Stimulated activated naive CD8-positive, alpha-beta T cell treated with anti-CD3 and anti-CD28 coated beads, Interleukin-15, Interleukin-2, amounts not matched to agents 100 U/mL and 50 U/mL, for 24 hours (primary cell): Measurements from ENCODE around the gene CCDC172.

Source experiments
- ATAC-seq: fragments of 150-1000 bp; cut with Tn5 transposase; one replicate; pipeline ENCODE4 v1.10.0; 2021
- DNase-seq: peaks from one replicate; pipeline ENCODE4 v3.0.0; 2021

CCDC172 gene, protein sequence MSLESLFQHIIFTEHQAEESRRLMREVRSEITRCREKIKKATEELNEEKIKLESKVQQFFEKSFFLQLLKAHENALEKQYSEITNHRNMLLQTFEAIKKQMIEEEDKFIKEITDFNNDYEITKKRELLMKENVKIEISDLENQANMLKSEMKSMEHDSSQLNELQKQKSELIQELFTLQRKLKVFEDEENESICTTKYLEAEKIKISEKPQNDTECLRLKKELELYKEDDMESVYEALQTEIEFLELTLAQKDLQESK

DNA sequence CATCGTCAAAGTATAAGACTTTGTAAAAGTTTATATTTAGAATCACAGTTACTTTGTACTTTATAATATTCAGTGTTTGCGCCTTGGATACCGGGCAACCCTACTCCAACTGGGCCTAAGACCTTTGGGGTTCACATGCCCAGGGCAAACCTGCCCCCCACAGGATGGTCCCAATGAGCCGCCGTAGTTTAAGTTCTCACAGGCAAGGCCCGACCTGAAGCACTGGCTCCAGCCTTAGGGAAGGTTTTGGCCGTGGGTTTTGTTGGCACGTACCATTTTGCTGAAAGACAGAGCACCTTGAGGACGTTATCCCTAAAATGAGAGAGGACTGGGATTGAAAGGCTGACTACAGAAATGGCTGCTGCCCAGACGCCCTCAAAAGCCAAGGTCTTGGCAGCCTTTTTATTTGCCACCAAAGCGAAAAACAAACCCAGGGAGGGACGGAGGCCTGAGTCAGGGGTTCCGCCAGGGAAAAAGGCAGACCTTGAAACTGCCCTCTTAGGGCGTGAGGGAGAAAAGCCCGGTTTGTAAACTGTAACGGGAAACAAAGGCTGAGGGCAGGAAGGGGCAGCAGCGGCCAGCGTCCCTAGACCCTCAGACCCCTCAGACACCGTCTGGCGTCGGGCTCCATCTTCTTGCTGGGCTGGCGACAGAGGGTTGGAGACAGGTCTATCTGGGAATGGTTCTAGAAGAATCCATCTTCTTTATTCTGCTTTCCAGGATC is at the start of gene CCDC172:
CCDC172 (plus strand) TSS at position 222 of the 724 bp plus-strand sequence. CDS start 564 bp downstream, outside the sequence.
- no peak for ATAC-seq
- no peak for DNase-seq

DNA sequence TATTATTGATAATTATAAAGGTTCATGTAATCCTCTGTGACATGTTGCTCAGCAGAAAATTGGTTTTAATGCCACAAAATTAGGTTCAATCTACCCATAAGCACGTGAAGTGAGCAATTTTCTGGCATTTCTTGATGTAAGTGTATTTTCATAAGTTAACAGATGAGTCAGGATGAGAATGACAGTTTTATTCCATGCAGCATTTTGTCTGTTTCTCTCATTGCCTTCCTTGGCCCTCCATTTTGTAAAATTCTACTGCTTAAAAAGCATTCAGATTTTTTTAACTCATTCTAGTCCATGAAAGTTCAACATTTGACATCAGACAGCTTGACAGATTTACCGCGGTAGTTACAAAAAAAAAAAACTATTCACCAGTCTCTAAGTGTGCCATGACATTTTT is 47.3 kb upstream of the CCDC172 start:
- ATAC-seq = no peak
- no peak for DNase-seq

DNA sequence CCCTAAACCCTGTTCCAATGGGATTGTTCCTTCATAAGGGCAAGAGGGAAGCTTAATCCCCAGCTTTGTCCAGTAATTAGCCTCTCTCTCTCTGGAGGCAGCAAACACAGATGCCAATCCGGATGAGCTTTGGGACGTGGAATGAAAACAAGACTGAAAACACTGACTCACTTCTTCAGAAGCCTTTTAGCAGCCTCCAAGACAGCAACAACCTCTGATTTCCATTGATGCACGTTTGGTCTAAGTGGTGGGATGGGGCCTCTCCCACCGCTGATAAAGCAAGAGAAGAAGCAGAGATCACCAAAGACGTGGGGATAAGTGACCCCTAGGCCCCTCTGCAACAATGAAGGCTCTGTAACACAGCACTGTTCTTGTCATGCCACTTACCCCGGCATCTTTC is 45.4 kb upstream of the CCDC172 start:
- DNase-seq (no peak), ATAC-seq (no peak)

DNA sequence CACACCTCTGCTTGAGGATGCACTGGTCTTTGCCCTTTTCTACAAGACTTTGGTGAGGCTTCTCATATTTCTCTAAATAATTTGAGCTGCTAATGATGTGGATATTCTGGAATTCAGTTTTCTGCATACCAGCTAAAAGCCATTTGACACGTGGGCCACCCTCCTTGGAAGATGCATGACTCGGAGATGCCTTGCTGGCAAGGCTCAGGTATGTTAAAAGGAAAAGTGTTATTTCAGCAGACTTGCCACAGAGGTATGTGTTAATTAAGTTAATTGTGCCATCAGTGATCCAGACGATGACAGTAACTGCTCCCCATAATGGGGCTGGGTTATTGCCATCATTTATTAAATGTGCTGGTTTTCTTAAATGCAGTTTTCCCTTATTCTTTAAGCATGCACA is 42.5 kb upstream of the CCDC172 start:
- ATAC-seq (no peak), DNase-seq (no peak)

GRCh38 chr10:116286626-116287200 is 37.5 kb upstream of the CCDC172 start:
- DNase-seq = no peak
- ATAC-seq = no peak

GRCh38 chr10:116287906-116288501 is 36.2 kb upstream of the CCDC172 start:
- no peak for ATAC-seq
- DNase-seq = no peak

GRCh38 chr10:116289652-116290051 is 34.6 kb upstream of the CCDC172 start:
- no peak for ATAC-seq
- DNase-seq = no peak

- ATAC-seq (no peak), DNase-seq (no peak)
Measured at GRCh38 chr10:116292493-116292892, 31.8 kb upstream of the CCDC172 start.

GRCh38 chr10:116296291-116296721 is 27.9 kb upstream of the CCDC172 start:
- no peak for ATAC-seq

DNA sequence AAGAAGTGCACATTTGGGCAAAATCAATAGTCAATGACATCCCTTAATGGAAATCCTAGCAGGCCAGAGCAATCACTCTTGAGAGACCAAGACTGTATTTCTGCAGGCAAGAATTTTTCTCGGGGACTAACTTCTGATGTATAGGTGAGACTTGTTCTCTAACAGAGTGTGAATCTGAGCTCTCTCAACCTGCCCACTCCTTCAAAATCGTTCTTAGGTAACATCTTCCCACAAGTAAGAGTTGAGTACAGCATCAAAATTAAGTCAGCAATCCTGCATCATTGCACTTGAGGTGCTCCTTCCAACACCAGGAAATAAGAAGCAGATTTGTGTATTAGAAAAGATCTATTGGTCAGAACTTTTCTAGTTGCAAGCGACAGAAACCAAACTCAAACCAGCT is 25.7 kb upstream of the CCDC172 start:
- ATAC-seq = no peak
- no peak for DNase-seq

More at GRCh38 chr10:116296291-116296721, 27.9 kb upstream of the CCDC172 start:
- no peak for DNase-seq

- DNase-seq = no peak
- ATAC-seq = no peak
Measured at GRCh38 chr10:116300542-116300941, 23.7 kb upstream of the CCDC172 start.

DNA sequence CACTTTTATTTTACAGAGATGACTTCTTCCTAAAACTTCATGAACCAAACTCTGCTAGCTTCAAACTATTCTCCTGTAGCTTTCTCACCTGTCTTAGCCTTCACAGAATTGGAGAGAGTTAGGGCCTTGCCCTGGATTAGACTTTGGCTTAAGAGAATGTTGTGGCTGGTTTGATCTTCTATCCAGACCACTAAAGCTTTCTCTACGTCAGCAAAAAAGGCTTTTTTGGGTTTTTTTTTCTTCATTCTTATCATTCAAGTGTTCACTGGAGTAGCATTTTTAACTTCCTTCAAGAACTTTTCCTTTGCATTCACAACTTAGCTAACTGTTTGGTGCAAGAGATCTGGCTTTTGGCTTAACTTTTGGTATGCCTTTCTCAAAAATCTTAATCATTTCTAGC is 19.3 kb upstream of the CCDC172 start:
- DNase-seq = no peak
- no peak for ATAC-seq

GRCh38 chr10:116306847-116307246 is 17.4 kb upstream of the CCDC172 start:
- ATAC-seq (no peak), DNase-seq (no peak)

- ATAC-seq = no peak
- no peak for DNase-seq
Measured at GRCh38 chr10:116307455-116307854, 16.8 kb upstream of the CCDC172 start.

DNA sequence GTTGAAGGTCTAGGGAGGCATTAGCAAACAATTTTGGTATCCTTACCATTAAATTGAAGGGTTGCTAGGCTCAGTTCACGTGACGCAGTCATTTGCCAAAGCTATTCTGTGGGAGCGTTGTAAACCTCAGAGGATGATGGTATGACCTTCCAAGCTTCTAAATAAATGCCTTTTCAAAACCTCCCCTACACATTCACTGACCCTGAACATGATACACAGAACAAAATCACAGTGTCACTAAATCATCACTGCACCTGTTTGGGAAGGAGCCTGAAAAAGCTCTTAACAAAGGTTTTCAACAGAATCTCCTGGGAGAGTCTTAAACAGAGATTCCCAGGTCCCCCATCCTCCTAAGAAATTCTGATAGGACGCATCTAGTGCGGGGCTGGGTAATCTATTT is 13.2 kb upstream of the CCDC172 start:
- no peak for ATAC-seq
- no peak for DNase-seq

DNA sequence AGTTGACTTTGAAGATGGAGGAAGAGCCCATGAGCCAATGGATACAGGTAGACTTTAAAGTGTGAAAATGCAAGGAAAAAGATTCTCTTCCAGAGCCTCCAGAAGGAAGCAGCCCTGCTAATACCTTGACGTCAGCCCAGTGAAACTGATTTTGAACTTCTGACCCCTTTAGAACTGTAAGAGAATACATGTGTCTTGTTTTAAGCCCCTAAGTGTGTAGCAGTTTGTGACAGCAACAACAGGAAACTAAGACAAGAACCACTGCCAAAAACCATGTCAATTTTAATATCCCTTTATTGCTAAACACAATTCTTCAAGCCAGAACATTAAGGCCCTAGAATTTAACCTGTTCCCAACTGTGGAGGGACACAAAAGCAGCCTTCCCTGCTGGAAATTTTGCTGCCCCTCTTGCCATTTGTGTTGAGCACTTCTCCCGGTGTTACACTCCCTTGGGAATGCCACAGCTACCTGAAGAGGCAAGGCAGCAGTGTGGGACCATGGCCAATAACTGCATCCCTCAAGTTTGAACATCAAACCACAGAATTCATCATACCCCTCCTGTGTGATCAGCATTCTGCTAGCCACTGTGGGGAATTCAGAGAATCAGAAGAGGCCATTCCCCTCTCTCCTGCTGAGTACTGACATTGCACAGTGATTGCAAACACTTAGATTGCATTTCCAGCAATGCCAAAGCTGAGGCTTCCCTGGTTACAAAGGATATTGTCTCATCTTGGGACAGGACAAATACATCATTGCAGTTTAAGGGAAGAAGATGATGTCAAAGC is 12.3 kb upstream of the CCDC172 start:
- no peak for ATAC-seq

GRCh38 chr10:116312548-116312947 is 11.7 kb upstream of the CCDC172 start:
- DNase-seq (no peak), ATAC-seq (no peak)

More for the DNA sequence above, 12.3 kb upstream of the CCDC172 start:
- no peak for DNase-seq

DNA sequence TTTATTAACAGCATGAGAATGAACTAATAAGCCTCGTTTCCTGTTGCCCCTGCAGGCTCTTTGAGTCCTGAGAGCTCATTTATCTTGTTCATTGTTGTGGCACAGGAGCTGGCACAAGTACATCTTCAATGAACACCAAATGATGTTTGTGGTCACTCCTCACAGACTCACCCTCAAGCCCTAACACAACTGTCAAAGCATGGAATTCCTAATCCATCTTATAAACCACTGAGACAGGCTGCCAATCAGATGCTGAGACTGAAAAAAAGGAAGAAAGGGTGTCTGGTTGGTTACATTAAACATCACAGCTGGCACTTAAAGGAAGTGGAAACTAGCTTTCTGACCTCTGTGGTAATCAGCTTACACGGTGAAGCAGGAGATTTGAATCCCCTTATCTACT is 7.7 kb upstream of the CCDC172 start:
- ATAC-seq (no peak), DNase-seq (no peak)

DNA sequence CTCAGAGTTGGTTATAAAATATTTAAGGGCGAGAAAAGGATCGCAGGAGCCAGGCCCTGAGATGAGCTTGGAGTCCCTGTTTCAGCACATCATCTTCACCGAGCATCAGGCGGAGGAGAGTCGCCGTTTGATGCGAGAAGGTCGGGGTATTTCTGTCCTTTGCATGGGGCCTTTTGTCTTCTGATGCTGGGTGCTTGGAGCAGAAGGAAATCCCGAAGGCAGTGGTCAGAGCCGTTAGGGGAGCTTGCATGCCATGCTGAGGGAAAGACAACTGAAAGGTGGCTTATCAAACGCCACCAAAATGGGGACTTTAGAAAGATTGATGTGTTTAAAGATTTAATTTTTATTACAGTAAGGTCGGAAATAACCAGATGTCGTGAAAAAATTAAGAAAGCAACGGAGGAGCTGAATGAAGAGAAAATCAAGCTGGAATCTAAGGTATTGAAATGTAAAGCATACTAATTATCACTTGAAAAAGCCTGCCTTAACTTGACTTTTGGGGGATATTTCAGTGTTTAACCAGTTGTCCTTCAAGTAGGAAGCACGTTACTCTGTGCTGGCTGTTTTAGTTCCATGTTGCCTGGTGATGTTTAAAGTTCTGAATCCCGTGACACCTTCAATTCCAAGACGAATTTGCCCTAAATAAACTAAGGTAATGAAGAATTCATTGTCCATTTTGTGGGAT is 845 bp downstream of the CCDC172 start:
- ATAC-seq = no peak
- no peak for DNase-seq

DNA sequence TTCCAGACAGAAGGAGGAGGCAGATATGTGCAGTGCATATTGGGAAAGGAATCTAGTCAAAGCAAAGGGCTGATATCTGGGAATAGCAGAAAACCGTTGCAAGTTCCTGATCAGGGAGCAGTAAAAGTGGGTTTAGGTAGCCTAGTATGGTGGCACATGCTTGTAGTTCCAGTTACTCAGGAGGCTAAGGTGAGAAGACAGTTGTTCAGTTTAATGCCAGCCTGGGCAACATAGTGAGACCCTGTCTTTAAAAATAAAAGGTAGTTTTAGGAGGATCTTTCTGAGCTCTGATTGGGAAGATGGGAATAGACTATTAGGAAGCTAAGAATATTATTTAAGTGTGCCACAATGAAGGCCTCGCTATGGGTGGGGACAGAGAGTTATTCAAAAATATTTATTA is 1.7 kb downstream of the CCDC172 start:
- ATAC-seq (no peak), DNase-seq (no peak)

DNA sequence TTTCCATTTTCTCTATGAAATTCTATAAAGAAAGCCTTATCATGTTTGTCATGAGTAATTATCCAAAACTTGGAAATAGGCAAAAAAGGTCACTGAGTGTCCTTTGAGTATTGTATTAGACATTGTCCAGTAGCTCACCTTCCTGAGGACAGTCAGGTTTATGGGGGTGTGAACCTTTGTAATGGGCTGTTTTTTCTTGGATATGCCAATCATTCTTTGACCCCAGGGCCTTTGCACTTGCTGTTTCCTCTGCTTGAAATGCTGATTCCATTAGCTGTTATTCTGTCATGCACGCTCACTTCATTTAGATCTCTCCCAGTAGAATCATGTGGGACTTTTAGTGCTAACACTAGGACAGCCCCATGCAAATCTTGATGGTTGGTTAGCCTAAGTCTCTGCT is 4.9 kb downstream of the CCDC172 start:
- DNase-seq (no peak), ATAC-seq (no peak)

DNA sequence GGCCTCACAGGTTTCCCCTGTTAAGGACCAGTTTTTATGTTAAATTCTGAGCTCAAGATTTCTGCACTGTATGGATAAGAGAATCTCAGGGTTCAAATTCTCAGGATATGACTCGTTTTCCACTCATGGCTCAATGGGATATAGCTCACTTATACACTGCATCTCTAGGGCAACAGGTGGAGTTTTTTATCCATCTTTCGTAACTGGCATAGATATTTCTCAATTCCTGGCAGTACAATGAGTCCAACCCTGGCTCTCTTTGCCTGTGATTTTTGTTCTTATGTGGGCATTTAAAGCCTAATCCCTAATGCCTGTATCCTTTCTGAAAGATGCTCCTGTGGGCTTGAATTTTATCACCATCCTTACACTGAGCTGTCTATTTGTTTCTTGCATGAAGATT is 7.6 kb downstream of the CCDC172 start:
- ATAC-seq (no peak), DNase-seq (no peak)
